GM12864 (cell line): Measurements from ENCODE around the gene CSNK1A1.

ENCODE experiments used
- DNase-seq: peaks from one replicate; pipeline ENCODE4 v3.0.0-alpha.2; 2011; ENCODE audit warnings: low read depth
- H3K4me3 ChIP-seq: 2 replicates; pipeline ENCODE4 v1.5.1; 2011; ENCODE audit warnings: mild to moderate bottlenecking, low read depth, low read length, control low read depth
- TF ChIP-seq, protein P1 (sequence below): IDR thresholded peaks from 2 replicates; pipeline ENCODE4 v1.5.1; 2011; ENCODE audit warnings: low read depth, mild to moderate bottlenecking, moderate library complexity, low read length, control low read depth, inconsistent platforms; ENCODE audit errors: missing control alignments

CSNK1A1 gene

DNA sequence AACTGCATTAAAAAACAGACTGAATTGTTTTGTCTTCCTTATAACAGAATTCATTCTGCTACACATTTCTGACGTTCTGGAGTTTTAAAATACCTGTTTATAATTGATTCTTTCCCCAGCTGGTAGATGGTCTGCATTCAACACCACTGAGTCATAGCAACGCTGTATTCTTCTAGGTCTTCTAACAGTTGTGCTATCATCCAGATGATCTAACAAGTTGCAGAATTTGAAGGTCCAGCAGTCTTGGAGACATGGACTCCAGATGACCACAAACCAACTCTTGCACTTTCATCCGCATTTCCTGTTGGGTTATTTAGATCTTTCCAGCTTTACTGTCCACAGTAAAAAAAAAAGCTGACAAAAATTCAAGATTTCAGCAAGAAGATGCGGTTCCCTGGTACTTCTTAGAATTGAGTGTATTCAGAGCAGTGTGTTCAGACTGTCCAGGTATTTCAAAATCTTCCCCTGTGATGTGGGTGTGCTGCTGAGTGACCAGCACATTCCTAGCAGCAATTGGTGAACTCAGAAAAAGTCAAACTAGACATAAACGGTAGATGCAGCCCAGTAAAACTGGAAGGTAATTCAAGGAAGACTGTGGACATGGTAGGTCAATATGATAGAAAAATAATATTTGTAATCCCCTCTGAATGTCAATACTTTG is 50.2 kb downstream of the CSNK1A1 start:
- TF ChIP-seq, protein P1, sequence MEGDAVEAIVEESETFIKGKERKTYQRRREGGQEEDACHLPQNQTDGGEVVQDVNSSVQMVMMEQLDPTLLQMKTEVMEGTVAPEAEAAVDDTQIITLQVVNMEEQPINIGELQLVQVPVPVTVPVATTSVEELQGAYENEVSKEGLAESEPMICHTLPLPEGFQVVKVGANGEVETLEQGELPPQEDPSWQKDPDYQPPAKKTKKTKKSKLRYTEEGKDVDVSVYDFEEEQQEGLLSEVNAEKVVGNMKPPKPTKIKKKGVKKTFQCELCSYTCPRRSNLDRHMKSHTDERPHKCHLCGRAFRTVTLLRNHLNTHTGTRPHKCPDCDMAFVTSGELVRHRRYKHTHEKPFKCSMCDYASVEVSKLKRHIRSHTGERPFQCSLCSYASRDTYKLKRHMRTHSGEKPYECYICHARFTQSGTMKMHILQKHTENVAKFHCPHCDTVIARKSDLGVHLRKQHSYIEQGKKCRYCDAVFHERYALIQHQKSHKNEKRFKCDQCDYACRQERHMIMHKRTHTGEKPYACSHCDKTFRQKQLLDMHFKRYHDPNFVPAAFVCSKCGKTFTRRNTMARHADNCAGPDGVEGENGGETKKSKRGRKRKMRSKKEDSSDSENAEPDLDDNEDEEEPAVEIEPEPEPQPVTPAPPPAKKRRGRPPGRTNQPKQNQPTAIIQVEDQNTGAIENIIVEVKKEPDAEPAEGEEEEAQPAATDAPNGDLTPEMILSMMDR, result no peak

DNA sequence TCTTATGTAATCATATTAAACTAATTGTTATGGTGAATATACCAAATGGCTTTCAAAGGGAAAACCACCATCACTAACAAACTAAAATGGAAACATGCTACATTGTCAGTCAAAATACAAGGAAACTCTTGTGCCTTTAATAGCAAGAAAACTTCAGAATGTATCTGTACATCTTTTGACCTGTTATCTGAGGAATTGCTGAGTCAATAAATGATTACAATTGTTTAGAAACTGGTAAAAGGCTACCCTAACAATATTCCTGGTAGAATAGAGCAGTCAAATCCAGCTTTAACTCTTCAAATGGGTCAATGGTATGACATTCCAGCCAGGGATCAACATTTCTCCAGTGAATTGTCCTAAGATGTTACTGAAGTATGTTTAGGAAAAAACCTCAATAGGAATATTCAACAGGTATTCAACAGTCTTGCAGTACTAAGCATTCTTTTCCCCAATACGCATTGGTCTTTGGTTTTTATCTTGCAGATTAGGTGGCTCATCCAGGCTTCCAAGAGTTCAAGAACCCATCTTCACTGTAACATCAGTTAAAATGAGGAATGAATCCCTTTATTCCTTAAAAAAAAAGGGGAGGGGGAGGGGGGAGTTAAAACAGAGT is 52.4 kb downstream of the CSNK1A1 start:
- no peak overlapping the region for H3K4me3 ChIP-seq
- TF ChIP-seq, protein P1, result no peak

More for the DNA sequence above, 50.2 kb downstream of the CSNK1A1 start:
- no peak for DNase-seq
- no peak overlapping the region for H3K4me3 ChIP-seq

DNA sequence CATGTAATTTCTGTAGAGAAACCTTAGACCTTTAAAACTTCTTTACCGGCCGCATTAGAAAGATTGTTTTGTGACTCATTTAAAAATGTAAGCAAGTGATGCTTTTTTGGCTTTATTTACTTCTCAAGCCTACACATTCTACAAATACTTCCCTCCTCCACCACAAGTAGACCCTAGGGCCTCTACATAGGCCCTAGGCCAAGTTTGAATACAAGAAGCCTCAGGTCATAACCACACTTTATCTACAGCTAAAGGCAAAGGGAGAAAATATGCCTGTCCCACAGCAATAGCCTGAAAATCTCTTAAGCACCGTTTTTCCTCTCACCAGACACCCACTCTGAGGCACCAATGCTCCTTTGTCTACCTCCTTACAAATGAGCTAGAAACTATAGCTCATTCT is 53.9 kb downstream of the CSNK1A1 start:
- no peak overlapping the region for H3K4me3 ChIP-seq
- DNase-seq, result no peak
- TF ChIP-seq, protein P1, result no peak

More for the DNA sequence above, 52.4 kb downstream of the CSNK1A1 start:
- DNase-seq, result no peak

DNA sequence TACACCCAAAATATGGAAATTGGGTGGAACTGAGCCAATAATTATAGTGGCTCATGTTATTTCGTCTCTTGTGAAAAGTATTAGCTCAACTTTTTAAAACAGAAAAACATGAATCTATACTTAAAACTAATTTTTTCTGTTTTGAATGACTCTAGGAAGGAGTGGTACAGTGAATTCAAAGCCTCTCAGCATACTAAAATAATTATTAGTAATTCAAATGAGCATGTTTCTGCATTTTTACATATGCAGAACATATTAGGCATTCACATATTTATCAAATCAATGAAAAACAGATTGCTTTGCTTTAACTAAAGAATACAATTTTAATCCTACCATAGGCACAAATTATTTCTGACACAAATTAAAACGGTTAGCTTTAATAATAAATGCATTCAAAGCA is 54.3 kb downstream of the CSNK1A1 start:
- DNase-seq, result no peak
- TF ChIP-seq, protein P1, result no peak
- no peak overlapping the region for H3K4me3 ChIP-seq

DNA sequence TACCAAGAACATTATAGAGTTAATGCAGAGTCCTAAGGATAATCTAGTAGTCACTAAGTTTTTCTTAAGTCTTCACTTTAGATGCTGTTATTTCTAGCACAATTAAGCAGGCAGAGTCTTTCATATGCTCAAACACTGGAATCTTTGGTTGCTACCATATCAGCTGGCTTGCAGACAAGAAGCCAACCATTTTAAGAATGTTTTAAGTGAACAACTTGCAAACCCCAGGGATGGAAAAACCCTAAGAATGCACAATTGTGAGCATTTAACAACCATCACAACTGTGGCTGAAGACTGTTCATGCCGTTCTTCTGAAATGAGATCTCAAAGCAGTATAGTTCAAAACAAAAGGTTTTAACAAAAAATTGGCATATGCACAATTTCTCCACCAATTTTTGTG is 55.1 kb downstream of the CSNK1A1 start:
- H3K4me3 ChIP-seq, result no peak overlapping the region
- TF ChIP-seq, protein P1, result no peak
- DNase-seq, result no peak

DNA sequence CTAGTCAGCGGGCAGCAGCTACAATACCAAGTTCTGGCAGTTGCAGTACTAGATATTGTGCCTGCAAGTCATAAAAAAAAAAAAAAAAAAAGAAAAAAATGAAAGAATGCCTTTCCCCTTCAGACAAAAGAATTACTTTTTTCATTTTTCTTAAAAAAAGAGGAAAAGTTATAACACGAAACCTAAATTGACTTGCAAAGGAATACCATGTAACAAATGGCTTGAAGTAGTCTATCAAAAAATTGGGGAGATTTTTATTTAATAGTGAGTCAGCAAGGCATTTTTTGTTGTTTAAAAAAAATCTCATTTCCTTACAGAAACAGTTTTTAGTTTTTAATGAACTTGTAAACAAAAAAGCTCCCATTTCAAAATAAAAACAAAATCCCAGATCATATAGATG is 55.6 kb downstream of the CSNK1A1 start:
- TF ChIP-seq, protein P1, result no peak
- H3K4me3 ChIP-seq, result no peak overlapping the region

DNA sequence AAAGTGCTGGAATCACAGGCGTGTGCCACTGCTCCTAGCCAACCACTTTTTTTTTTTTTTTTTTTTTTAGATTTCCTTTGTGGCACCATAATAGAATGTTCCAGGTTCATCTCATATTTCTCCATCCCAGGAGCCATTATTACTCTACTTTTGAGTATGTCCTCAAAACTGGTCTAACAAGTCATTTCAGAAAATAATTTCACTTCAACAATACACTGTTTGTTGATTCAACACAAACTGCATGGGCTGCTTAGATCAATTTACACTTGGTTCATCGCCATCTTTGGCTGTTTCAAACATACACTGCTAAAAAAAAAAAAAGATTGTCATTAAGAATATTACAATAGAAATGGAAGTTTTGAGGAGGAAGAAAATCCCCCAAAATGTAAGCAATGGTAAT is 57.9 kb downstream of the CSNK1A1 start:
- no peak overlapping the region for H3K4me3 ChIP-seq
- TF ChIP-seq, protein P1, result no peak
- DNase-seq, result no peak

More for the DNA sequence above, 55.6 kb downstream of the CSNK1A1 start:
- DNase-seq, result no peak
